ENCODE data around the gene ARFGEF2. TPM values are rescaled to one million over a fixed set of nuclear protein-coding genes. Genes with fewer than 3 reads are reported as not detected.
"Not testable (repeated sequence)": the region's sequence is repeated elsewhere in the genome, so short reads cannot be mapped to it uniquely, and the experiment has no call there.

Gene ARFGEF2
- total RNA-seq, 8 experiments from 2014 or later = 13.1 to 34.3 (median 23.9) TPM

DNA sequence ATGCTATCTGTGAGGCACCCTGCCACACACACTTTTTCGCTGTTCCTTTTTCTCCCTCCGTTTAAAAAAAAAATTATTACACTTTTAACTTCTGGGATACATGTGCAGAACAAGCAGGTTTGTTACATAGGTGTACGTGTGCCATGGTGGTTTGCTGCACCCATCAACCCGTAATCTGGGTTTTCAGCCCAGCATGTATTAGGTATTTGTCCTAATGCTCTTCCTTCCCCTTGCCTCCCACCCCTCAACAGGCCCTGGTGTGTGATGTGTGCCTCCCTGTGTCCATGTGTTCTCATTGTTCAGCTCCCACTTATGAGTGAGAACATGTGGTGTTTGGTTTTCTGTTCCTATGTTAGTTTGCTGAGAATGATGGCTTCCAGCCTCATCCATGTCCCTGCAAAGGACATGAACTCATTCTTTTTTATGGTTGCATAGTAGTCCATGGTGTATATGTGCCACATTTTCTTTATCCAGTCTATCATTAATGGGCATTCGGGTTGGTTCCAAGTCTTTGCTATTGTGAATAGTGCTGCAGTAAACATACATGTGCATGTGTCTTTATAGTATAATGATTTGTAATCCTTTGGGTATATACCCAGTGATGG lies 12.9 kb downstream of the ARFGEF2 start:
- WGBS, 10 experiments = 86 to 100% (median 94%) methylated on average over 1 to 4 of the region's 5 CpGs; no CpG with 5 or more reads in 2 of the 10 experiments
- H3K27ac ChIP-seq; H3K4me1 ChIP-seq (replicated peaks in 1 of 2); in situ Hi-C loops (cut with MboI; ENCODE audit: low pct_unique_long_range_greater_than_20kb in 2 of 9, low sequenced_read_pairs in 9 of 9, unreplicated experiment in 9 of 9); H3K4me3 ChIP-seq; ATAC-seq (replicated peaks in 6 of 8): not testable (repeated sequence)

DNA sequence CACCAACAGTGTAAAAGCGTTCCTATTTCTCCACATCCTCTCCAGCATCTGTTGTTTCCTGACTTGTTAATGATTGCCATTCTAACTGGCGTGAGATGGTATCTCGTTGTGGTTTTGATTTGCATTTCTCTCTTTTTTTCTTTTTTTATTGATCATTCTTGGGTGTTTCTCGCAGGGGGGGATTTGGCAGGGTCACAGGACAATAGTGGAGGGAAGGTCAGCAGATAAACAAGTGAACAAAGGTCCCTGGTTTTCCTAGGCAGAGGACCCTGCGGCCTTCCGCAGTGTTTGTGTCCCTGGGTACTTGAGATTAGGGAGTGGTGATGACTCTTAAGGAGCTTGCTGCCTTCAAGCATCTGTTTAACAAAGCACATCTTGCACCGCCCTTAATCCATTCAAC lies 13.5 kb downstream of the ARFGEF2 start:
- H3K4me1 ChIP-seq (replicated peaks in 1 of 2); H3K27ac ChIP-seq; in situ Hi-C loops (cut with MboI; ENCODE audit: low pct_unique_long_range_greater_than_20kb in 2 of 9, low sequenced_read_pairs in 9 of 9, unreplicated experiment in 9 of 9); H3K4me3 ChIP-seq: not testable (repeated sequence)
- 30 to 64% (median 60%) methylated on average over 2 of the region's 7 CpGs; no CpG with 5 or more reads in 7 of the 10 experiments for WGBS, 10 experiments
- peak in 3 of 8 experiments; percentile 41 to 90 (median 48) for ATAC-seq (replicated peaks in 6 of 8)

DNA sequence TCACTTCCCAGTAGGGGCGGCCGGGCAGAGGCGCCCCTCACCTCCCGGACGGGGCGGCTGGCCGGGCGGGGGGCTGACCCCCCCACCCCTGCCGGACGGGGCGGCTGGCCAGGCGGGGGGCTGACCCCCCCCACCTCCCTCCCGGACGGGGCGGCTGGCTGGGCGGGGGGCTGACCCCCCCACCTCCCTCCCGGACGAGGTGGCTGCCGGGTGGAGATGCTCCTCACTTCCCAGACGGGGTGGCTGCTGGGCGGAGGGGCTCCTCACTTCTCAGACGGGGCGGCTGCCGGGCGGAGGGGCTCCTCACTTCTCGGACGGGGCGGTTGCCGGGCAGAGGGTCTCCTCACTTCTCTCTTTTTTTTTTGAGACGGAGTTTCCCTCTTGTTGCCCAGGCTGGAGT lies 14.7 kb downstream of the ARFGEF2 start:
- H3K4me1 ChIP-seq (replicated peaks in 1 of 2); H3K27ac ChIP-seq; in situ Hi-C loops (cut with MboI; ENCODE audit: low pct_unique_long_range_greater_than_20kb in 2 of 9, low sequenced_read_pairs in 9 of 9, unreplicated experiment in 9 of 9); ATAC-seq (replicated peaks in 6 of 8); H3K4me3 ChIP-seq: not testable (repeated sequence)
- no CpG with 5 or more reads among the region's 30 CpGs for WGBS, 10 experiments

DNA sequence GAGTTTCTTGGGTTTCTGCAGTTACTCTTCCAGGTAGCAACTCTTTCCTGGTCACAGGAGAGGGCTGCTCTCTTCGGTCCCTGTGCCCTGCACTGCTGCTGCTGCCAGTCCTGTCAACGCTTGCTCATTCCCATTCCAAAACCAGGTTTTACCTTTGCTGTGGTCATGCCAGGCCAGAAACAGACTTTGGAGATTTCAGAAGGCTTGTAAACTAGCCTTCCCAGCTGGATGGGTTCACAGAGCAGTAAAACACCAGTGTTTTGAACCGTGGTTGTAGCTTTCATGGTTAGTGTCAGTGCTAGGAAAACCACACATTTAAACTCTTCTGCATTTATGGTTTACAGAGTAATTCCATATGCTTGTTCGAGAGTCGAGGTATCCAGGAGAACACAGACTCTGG lies 16.2 kb downstream of the ARFGEF2 start:
- Histone ChIP-seq H3K4me1 (replicated peaks in 1 of 2) (no peaks in the 10 kb centered on the region), H3K27ac (no peak overlapping the region), H3K4me3 (no peak overlapping the region)
- ATAC-seq (replicated peaks in 6 of 8) = no peak
- in situ Hi-C loops (cut with MboI; ENCODE audit: low pct_unique_long_range_greater_than_20kb in 2 of 9, low sequenced_read_pairs in 9 of 9, unreplicated experiment in 9 of 9) = no loop called here
- WGBS, 10 experiments = 20 to 100% (median 83%) methylated on average over 1 to 5 of the region's 5 CpGs; no CpG with 5 or more reads in 2 of the 10 experiments

GRCh38 chr20:48938670-48939069 lies 17.2 kb downstream of the ARFGEF2 start:
- WGBS, 10 experiments = 65 to 93% (median 90%) methylated on average over 2 to 6 of the region's 6 CpGs; no CpG with 5 or more reads in 2 of the 10 experiments
- Histone ChIP-seq H3K27ac (no peak overlapping the region), H3K4me3 (no peak overlapping the region), H3K4me1 (replicated peaks in 1 of 2) (no peaks in the 10 kb centered on the region)
- in situ Hi-C loops (cut with MboI; ENCODE audit: low pct_unique_long_range_greater_than_20kb in 2 of 9, low sequenced_read_pairs in 9 of 9, unreplicated experiment in 9 of 9) = no loop called here
- ATAC-seq (replicated peaks in 6 of 8) = no peak

DNA sequence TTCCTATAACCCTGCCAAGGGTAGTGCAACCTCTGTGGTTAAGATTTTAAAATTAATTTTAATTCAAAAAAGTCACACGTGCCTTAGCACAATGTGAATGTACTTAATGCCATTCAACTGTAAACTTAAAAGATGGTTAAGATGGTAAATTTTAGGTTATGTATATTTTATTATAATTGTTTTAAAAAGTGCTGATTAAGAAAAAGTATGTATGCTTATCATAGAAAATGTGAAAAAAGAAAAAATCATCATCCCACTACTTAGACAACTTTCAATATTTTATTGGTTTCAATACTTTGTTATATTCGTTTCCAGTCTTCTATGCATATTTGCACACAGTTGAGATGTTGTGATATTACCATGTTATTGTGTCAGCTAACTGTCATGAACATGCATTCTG lies 18.7 kb downstream of the ARFGEF2 start:
- no peak overlapping the region for H3K4me3 ChIP-seq
- H3K27ac ChIP-seq = no peak overlapping the region
- H3K4me1 ChIP-seq (replicated peaks in 1 of 2) = no peaks in the 10 kb centered on the region
- WGBS, 10 experiments = 62 to 100% (median 92%) methylated on average over 1 to 2 of the region's 2 CpGs
- ATAC-seq (replicated peaks in 6 of 8) = no peak
- in situ Hi-C loops (cut with MboI; ENCODE audit: low pct_unique_long_range_greater_than_20kb in 2 of 9, low sequenced_read_pairs in 9 of 9, unreplicated experiment in 9 of 9) = no loop called here

DNA sequence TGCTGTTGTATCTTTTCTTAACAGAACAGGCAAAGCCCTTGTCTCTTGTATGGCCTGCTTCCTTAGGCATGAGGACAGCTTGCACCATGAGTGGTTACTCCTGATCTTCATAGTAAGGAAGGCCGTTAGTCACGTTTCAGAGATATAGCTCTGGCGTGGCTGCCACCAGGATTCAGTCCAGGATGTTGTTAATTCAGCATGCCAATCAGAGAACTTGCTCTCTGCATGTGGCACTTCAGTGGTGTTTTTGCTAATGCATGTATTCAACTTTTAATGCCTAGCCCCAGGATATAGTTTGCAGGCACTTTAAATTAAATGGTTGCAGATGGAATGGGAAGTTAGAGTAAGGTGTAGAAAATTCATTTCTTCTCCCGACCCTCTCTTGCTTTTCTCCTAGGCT lies 20.0 kb downstream of the ARFGEF2 start:
- in situ Hi-C loops (cut with MboI; ENCODE audit: low pct_unique_long_range_greater_than_20kb in 2 of 9, low sequenced_read_pairs in 9 of 9, unreplicated experiment in 9 of 9) = no loop called here
- Histone ChIP-seq H3K27ac (no peak overlapping the region), H3K4me3 (no peak overlapping the region), H3K4me1 (replicated peaks in 1 of 2) (no peaks in the 10 kb centered on the region)
- 53 to 93% (median 73%) methylated on average over 1 to 4 of the region's 4 CpGs; no CpG with 5 or more reads in 5 of the 10 experiments for WGBS, 10 experiments
- ATAC-seq (replicated peaks in 6 of 8) = peak in 2 of 8 experiments; percentile 36 to 90

DNA sequence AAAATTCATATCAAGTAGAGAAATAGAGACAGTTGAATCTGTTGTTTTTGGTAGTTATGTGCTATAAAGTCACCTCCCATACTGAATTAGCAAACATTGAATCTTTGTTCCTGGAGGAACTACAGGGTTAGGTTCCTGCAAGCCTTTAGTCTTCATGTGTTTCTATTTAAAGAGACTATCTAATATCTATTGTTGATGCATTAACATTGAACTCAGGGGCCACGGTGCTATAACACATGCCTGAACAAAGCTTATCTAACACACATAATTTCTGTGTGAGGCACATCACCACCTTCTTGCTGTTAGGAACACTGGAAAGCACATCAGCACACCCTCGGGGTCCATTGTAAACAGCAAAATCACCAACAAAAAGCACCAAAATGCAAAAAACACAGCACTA lies 21.2 kb downstream of the ARFGEF2 start:
- ATAC-seq (replicated peaks in 6 of 8) = no peak

GRCh38 chr20:48944663-48945297 lies 23.3 kb downstream of the ARFGEF2 start:
- H3K4me3 ChIP-seq = no peak overlapping the region
- no peak for ATAC-seq (replicated peaks in 6 of 8)
- H3K4me1 ChIP-seq (replicated peaks in 1 of 2) = no peaks in the 10 kb centered on the region
- WGBS, 10 experiments = 60 to 100% (median 79%) methylated on average over 1 to 2 of the region's 3 CpGs; no CpG with 5 or more reads in 5 of the 10 experiments
- H3K27ac ChIP-seq = no peak overlapping the region
- in situ Hi-C loops (cut with MboI; ENCODE audit: low pct_unique_long_range_greater_than_20kb in 2 of 9, low sequenced_read_pairs in 9 of 9, unreplicated experiment in 9 of 9) = no loop called here

More for the DNA sequence above, 21.2 kb downstream of the ARFGEF2 start:
- H3K4me3 ChIP-seq = no peak overlapping the region
- 60 to 100% (median 92%) methylated on average over 1 to 2 of the region's 2 CpGs; no CpG with 5 or more reads in 2 of the 10 experiments for WGBS, 10 experiments
- H3K4me1 ChIP-seq (replicated peaks in 1 of 2) = no peaks in the 10 kb centered on the region
- in situ Hi-C loops (cut with MboI; ENCODE audit: low pct_unique_long_range_greater_than_20kb in 2 of 9, low sequenced_read_pairs in 9 of 9, unreplicated experiment in 9 of 9) = no loop called here
- H3K27ac ChIP-seq = no peak overlapping the region

- in situ Hi-C loops (cut with MboI; ENCODE audit: low pct_unique_long_range_greater_than_20kb in 2 of 9, low sequenced_read_pairs in 9 of 9, unreplicated experiment in 9 of 9) = no loop called here
- ATAC-seq (replicated peaks in 6 of 8) = peak in 3 of 8 experiments; percentile 34 to 48 (median 38)
- WGBS, 10 experiments = 55 to 100% (median 93%) methylated on average over 1 to 5 of the region's 6 CpGs; no CpG with 5 or more reads in 2 of the 10 experiments
- Histone ChIP-seq H3K27ac (no peak overlapping the region), H3K4me1 (replicated peaks in 1 of 2) (no peaks in the 10 kb centered on the region), H3K4me3 (no peak overlapping the region)
Observed at GRCh38 chr20:48945840-48946514, 24.5 kb downstream of the ARFGEF2 start.

- in situ Hi-C loops (cut with MboI; ENCODE audit: low pct_unique_long_range_greater_than_20kb in 2 of 9, low sequenced_read_pairs in 9 of 9, unreplicated experiment in 9 of 9) = no loop called here
- ATAC-seq (replicated peaks in 6 of 8) = no peak
- H3K4me3 ChIP-seq = no peak overlapping the region
- H3K4me1 ChIP-seq (replicated peaks in 1 of 2) = no peaks in the 10 kb centered on the region
- 70 to 100% (median 100%) methylated on average over 1 to 6 of the region's 6 CpGs; no CpG with 5 or more reads in 4 of the 10 experiments for WGBS, 10 experiments
- no peak overlapping the region for H3K27ac ChIP-seq
Observed at GRCh38 chr20:48948612-48949011, 27.1 kb downstream of the ARFGEF2 start.

- H3K4me1 ChIP-seq (replicated peaks in 1 of 2) = no peaks in the 10 kb centered on the region
- in situ Hi-C loops (cut with MboI; ENCODE audit: low pct_unique_long_range_greater_than_20kb in 2 of 9, low sequenced_read_pairs in 9 of 9, unreplicated experiment in 9 of 9) = no loop called here
- 87 to 100% (median 93%) methylated on average over 2 to 4 of the region's 7 CpGs; no CpG with 5 or more reads in 4 of the 10 experiments for WGBS, 10 experiments
- no peak overlapping the region for H3K4me3 ChIP-seq
- ATAC-seq (replicated peaks in 6 of 8) = no peak
- H3K27ac ChIP-seq = no peak overlapping the region
Observed at GRCh38 chr20:48949304-48950170, 28.0 kb downstream of the ARFGEF2 start.

Measured in motor neuron (in vitro differentiated cells).